CD4-positive, alpha-beta T cell treated with Interleukin-1 beta for 1 hour (primary cell): Measurements from ENCODE around the gene PLEKHF1.

Experiments
- DNase-seq, 2 donors: peaks; one replicate each; pipeline ENCODE4 v3.0.0-alpha.2; 2020 to 2022

The PLEKHF1 gene

GRCh38 chr19:29635963-29636362 lies 29.3 kb upstream of the PLEKHF1 start:
- DNase-seq: no peak

DNA sequence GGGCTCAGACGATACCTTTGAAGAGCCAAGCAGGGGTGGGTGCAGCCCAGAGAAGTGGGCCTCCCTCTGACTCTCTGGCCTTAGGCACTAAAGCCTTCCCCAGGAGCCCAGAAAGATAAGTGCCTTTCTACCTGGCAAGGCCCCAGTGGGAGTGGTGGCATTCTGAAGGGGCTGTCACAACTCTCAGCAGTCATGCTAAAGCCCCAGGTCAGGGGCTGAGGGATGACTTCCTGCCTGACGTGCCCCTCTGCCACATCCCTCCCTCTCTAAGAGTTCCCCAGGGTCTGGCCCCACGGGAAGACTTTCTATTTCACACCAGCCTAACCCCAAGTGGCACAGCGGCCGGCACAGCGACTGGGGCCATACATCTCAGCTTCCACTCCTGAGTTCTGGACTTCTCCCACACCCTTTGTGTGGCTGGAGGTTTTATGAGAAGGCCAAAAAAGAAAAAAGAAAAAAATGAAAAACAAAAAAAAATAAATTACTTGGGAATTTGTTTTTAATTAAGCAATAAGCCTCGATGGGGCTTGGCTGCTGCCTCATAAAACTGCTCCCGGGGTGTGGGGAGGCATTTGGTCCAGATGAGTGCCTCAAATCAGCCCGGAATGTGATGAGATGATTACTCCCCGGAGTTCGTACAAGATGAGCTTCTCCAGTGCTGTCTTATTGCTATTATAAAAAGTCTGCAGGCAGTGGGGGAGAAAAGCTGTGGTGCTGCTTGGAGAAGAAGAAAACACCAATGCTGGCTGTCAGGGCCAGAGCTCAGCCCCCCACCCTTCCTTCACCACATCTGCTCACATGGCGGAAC lies 28.5 kb upstream of the PLEKHF1 start:
- no peak for DNase-seq

GRCh38 chr19:29639086-29639485 lies 26.2 kb upstream of the PLEKHF1 start:
- DNase-seq: no peak

GRCh38 chr19:29640231-29640630 lies 25.0 kb upstream of the PLEKHF1 start:
- no peak for DNase-seq

DNA sequence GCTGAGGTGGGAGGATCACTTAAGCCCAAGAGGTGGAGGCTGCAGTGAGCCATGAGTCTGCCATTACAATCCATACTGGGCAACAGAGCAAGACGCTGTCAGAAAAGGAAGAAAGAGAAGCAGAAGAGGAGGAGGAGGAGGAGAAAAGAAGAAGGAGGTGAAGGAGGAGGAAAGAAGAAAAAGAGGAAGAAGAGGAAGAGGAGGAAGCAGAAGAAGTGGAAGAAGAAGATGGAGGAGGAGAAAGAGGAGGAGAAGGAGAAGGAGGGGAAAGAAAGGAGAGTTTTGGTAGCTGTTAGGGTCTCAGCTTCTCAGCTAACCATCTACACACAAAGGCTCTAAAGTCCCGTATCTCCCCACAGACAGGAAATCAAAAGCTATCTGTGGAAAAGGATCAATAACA lies 23.7 kb upstream of the PLEKHF1 start:
- no peak for DNase-seq

GRCh38 chr19:29643361-29643935 lies 21.8 kb upstream of the PLEKHF1 start:
- DNase-seq: no peak

DNA sequence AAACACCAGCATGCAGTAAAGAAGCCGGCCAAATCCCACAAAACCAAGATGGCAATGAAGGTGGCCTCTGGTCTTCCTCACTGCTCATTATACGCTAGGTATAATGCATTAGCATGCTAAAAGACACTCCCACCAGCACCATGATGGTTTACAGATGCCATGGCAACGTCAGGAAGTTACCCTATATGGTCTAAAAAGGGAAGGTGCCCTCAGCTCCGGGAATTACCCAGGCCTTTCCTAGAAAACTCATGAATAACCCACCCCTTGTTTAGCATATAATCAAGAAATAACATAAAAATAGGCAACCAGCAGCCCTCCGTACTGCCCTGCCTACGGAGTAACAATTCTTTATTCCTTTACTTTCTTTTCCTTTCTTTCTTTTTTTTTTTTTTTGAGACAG lies 21.1 kb upstream of the PLEKHF1 start:
- no peak for DNase-seq

DNA sequence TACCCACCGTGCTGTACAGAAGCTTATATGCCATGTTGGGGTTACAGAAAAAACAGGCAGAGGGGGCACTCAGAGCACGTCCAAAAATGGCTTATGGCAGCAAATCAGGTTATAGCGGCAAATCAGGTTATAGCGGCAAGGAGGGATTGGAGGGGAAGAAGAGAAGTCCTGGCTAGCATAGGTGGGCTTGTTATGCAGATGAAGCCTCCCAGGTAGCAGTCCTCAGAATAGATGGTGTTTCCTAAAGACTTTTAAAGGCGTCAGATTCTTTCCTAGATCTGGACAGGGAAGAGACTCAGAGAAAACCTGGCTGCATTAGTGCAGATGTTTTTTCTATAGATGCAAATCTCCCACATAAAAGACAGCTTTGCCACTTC lies 19.8 kb upstream of the PLEKHF1 start:
- DNase-seq: no peak

- DNase-seq: no peak
Measured at GRCh38 chr19:29645911-29646310, 19.4 kb upstream of the PLEKHF1 start.

DNA sequence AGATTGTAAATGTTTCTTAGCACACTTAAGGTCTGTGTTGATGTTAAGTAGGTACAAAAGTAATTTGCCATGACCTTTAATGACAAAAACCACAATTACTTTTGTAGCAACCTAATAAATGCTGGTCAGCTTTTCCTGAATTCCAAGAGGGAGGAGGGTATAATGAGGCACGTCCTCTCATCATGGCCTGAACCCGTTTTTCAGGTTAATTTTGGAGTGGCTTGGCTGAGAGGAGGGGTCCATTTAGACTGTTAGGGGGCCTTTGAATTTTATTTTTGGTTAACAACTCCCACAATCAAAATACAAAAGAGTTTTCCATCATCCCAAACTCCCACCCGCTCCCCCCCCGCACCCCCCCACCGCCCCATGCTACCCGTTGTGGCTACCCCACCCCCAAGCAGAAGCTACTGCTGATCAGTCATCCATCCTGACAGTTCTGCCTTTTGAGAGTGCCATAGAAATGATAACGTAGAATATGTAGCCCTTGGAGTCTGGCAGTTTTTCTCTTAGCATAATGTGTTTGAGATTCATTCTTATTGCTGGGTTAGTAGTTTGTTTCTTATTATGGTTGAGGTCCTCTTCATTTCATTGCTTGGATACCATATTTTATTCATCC lies 14.4 kb upstream of the PLEKHF1 start:
- no peak for DNase-seq

DNA sequence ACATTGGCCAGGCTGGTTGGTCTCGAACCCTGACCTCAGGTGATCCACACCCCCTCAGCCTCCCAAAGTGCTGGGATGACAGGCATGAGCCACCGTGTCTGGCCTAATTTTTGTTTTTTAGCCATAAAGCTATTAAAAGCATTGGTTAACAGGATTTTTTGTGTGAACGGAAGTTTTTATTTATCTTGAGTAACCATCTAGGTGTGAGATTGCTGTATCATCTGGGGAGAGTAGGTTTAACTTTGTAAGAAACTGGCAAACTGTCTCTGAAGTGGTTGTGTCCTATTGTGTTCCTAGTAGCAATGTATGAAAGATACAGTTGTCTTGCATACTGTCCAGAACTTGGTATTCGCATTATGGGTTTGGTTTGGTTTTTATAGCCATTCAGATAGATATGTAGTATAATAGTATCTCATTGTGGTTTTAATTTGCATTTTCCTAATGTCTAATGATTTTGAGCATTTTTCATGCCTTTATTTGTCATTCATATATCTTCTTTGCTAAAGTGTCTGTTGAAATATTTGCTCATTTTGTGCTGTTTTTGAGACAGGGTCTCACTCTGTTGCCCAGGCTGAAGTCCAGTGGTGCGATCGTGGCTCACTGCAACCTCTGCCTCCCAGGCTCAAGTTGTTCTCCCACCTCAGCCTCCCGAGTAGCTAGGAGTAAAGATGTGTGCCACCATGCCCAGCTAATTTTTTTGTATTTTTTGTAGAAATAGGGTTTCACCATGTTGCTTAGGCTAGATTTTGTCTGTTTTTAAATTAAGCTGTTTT lies 13.5 kb upstream of the PLEKHF1 start:
- DNase-seq: no peak

DNA sequence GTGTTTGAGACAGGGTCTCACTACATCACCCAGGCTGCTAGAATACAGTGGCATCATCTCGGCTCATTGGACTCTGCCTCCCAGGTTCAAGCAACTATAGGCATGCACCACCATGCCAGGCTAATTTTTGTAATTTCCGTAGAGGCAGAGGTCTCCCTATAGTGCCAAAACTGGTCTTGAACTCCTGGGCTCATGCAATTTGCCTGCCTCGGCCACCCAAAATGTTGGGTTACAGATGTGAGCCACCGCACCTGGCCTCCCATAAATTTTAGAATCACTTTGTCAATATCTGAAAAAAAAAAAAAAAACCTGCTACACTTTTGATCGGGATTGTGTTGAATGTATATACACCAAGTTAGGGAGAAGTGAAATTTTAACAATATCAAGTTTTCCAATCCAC lies 11.9 kb upstream of the PLEKHF1 start:
- no peak for DNase-seq

DNA sequence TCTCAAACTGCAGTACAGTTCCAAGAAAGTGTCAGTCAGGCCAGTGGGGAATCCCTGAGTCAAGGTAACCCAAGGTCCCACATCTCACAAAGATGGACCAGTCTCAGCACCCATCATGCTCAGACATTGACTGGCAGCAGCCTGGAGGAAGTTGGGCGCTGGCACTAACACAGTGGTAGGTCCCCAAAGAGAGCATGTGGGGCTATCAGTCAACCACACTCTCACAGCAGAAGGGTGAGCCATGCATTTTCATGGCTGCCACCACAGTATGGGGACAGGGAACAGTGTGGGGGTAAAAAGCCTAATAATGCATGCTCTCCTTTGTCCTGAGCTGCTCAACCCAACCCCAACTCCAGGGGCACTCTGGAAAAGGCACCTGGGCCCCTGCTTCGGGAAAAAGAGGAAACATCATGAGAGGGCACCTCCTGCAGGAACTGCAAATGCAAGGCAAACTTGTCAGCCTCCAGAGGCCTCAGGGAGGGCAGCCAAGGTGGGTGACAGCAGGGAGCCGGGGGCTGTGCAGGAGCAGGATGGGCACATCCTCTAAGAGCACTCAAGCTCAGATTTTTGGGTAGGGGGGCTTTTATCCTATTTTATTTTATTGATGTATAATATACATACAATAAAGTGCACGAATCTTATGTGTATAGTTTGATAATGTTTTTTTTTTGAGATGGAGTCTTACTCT lies 9.5 kb upstream of the PLEKHF1 start:
- DNase-seq: no peak

DNA sequence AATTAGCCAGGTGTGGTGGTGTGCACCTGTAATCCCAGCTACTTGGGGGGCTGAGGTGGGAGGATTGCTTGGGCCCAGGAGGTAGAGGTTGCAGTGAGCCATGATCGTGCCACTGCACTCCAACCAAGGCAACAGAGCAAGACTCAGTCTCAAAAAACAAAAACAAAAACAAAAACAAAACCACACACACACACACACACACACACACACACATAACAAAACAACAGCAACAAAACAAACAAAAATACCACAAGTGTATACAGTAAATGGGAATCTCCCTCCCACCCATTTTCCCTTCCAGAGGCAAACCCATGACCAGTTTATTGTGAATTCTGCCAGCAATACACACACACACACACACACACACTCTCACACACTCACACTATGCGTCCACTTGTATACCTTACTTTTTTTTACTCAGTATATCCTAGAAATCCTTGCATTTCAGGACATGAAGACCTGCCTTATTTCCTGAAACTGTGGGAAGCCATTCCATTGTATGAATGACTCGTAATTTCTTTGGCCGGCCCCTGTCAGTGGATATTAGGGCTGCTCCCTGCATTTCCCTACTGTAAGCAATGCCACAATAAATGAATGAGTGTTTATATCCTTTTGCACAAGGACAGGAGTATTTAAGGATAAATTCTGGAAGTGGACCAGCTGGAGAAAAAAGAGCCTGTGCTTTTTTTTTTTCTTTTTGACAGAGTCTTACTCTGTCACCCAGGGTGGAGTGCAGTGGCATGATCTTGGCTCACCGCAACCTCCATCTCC lies 6.9 kb upstream of the PLEKHF1 start:
- DNase-seq: no peak

DNA sequence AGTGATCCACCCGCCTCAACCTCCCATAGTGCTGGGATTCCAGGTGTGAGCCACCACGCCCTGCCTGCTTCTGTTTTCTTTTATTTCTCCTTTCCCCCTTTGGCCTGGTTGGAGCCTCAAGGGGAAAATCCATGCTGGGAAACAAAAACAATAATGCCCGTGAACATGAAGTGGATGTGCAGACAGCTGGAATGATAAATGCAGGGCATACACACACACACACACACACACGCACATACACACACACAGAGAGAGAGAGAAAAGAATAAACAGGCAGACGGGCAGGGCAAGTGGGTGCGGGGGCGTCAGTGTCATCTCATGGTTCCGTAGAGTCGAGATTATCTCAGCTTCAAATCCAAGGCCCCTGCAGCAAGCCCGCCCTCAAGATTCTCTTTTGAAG lies 4.4 kb upstream of the PLEKHF1 start:
- DNase-seq: peak in 1 of 2 donors; percentile 32

DNA sequence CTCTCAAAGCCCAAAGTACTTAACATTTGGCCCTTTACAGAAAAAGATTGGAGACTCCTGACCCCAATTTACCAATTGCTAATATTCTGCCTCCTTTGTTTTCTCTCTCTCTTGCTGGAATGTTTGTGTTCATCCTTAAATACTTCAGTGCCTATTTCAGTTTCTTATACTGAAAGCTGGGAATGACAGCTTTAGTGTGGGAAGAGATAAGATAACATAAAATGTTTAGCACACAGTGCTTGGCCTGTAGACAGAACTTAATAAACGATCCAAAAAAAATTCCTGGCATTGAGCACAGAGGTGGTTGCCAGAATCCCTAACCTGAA lies 3.0 kb upstream of the PLEKHF1 start:
- no peak for DNase-seq

DNA sequence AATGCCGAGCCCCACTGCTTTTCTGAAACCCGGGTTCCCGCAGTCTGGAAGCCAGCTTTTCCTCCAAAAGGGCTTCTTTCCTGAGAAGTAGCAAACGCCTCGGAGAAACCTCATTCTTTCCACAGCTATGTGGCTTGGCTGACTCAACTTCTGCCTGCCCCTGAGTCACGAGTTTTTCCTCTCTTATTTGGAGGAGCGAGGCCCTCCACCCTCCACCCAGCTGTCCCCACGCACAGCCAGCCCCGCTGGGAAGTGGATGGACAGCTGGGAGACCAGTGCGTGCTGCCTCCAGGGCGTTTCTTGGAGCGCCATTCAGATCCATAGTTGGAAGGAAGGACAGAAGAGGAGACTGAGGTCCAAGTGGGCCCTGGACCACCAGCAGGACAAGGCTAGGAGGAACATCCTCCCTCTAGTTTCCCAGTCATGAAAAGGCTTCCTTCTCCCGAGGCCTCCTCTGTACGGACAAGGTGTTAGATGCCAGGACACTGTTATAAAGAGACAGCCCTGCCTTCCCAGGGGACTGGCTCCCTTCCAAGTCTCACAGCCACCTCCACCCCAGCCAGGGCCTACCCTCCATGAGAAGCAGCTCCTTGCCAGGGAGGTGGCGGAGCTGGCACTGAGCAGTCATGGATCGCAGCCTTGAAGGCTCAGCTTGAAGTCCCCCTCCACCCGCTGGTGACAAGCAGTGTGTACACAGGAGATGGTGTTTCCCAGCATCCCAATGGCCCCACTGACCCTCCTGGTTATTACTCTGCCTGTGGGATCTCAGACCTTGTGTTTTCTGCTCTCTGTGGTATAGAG lies 2.5 kb upstream of the PLEKHF1 start:
- DNase-seq: no peak

DNA sequence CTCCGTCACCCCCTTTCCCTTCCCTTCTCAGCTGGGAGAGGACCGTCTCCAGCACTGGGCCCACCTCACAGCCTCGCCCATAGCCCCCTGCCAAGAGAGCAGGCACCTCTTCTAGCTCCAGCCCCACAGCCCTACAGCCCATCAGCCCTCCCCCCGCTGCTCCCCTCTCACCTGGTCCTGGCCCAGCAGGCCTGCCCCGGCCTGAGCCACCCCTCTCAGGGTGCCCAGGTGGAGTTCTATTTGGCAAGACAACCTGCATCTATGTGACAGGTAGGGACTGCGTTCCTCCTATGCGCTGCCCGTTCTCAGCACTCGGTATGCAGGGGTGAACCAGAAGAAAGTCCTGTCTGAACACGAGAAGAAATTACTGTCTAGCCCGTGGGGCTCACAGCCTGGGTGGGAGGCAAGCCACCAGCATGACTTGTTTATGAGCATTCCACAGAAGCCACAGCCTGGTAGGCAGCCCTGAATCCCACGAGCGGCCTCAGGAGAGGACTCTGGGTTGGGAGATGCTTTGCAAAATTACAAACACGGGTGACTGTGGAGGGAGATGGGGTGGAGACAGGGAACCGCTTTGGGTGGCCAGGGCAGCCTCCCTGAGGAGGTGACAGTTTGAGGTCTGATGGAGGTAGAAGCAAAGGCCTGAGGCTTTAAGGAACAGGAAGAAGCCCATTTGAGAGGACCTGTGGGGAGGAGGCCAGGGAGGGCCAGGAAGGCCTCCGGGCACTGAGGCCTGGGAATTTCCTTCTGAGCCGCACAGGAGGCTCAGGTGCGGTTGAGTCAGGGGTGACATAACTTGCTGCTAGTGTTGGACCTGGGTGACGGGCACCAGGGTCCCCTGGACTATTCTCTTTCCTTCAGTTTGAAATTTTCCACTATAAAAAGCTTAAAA lies 1.2 kb upstream of the PLEKHF1 start:
- no peak for DNase-seq

- no peak for DNase-seq
Measured at GRCh38 chr19:29664753-29665214, 477 bp upstream of the PLEKHF1 start.
